Measurements from ENCODE around the gene OTX2.

The OTX2 gene

GRCh38 chr14:56812364-56813141 is 2.3 kb upstream of the OTX2 start:
- ChIA-PET CTCF (interaction anchor here (1.1 kb wide), 1 partner anchor 10 kb away, joined by 3 read pairs; no protein-coding TSS in a partner anchor), POLR2A (no interaction called here)
- no peaks in the 10 kb centered on the region; the same call in none of the 2 replicates for H3K4me1 ChIP-seq (ENCODE audit: control insufficient read depth, insufficient read depth, low read length)
- no peak overlapping the region for H3K27ac ChIP-seq (ENCODE audit: extremely low read depth, low read depth, low read length)
- TF ChIP-seq ZNF473 (tag by site-specific recombination; IDR thresholded peaks at IDR 0.05) (no peak), ZNF48 (tag by site-specific recombination; IDR thresholded peaks at IDR 0.05) (no peak), ZNF830 (tag by site-specific recombination; IDR thresholded peaks at IDR 0.05; ENCODE audit: low read depth) (no peak), ZNF26 (tag by site-specific recombination; IDR thresholded peaks at IDR 0.05) (no peak), ZNF10 (tag by site-specific recombination; IDR thresholded peaks at IDR 0.05) (no peak), INSM2 (tag by site-specific recombination; IDR thresholded peaks at IDR 0.05) (no peak), ZNF24 (tag by site-specific recombination; IDR thresholded peaks at IDR 0.05) (no peak)
- TF ChIP-seq, protein P1, sequence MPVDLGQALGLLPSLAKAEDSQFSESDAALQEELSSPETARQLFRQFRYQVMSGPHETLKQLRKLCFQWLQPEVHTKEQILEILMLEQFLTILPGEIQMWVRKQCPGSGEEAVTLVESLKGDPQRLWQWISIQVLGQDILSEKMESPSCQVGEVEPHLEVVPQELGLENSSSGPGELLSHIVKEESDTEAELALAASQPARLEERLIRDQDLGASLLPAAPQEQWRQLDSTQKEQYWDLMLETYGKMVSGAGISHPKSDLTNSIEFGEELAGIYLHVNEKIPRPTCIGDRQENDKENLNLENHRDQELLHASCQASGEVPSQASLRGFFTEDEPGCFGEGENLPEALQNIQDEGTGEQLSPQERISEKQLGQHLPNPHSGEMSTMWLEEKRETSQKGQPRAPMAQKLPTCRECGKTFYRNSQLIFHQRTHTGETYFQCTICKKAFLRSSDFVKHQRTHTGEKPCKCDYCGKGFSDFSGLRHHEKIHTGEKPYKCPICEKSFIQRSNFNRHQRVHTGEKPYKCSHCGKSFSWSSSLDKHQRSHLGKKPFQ (tag by site-specific recombination; IDR thresholded peaks at IDR 0.05), result no peak
- TF ChIP-seq, protein P2, sequence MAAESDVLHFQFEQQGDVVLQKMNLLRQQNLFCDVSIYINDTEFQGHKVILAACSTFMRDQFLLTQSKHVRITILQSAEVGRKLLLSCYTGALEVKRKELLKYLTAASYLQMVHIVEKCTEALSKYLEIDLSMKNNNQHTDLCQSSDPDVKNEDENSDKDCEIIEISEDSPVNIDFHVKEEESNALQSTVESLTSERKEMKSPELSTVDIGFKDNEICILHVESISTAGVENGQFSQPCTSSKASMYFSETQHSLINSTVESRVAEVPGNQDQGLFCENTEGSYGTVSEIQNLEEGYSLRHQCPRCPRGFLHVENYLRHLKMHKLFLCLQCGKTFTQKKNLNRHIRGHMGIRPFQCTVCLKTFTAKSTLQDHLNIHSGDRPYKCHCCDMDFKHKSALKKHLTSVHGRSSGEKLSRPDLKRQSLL (tag by site-specific recombination; IDR thresholded peaks at IDR 0.05), result no peak
- no peaks in the 10 kb centered on the region for H3K36me3 ChIP-seq (ENCODE audit: control insufficient read depth in 2 of 2, insufficient read depth in 1 of 2, low read length in 2 of 2)
- no peak overlapping the region for H3K4me3 ChIP-seq (ENCODE audit: low read depth, low read length)
- no peaks in the 10 kb centered on the region for H3K9me3 ChIP-seq (ENCODE audit: control insufficient read depth, insufficient read depth, low read depth, low read length)

- H3K27ac ChIP-seq (ENCODE audit: extremely low read depth, low read depth, low read length), result no peak overlapping the region
- H3K4me3 ChIP-seq (ENCODE audit: low read depth, low read length), result no peak overlapping the region
- POLR2A ChIA-PET, result no interaction called here
- H3K4me1 ChIP-seq (ENCODE audit: control insufficient read depth, insufficient read depth, low read length), result no peaks in the 10 kb centered on the region; the same call in none of the 2 replicates
- H3K9me3 ChIP-seq (ENCODE audit: control insufficient read depth, insufficient read depth, low read depth, low read length), result no peaks in the 10 kb centered on the region
- no peaks in the 10 kb centered on the region for H3K36me3 ChIP-seq (ENCODE audit: control insufficient read depth in 2 of 2, insufficient read depth in 1 of 2, low read length in 2 of 2)
- CTCF ChIA-PET, result interaction anchor here (1.1 kb wide), 1 partner anchor 9 kb away, joined by 3 read pairs; no protein-coding TSS in a partner anchor
- TF ChIP-seq, protein P3, sequence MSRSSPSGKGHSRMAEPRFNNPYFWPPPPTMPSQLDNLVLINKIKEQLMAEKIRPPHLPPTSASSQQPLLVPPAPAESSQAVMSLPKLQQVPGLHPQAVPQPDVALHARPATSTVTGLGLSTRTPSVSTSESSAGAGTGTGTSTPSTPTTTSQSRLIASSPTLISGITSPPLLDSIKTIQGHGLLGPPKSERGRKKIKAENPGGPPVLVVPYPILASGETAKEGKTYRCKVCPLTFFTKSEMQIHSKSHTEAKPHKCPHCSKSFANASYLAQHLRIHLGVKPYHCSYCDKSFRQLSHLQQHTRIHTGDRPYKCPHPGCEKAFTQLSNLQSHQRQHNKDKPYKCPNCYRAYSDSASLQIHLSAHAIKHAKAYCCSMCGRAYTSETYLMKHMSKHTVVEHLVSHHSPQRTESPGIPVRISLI (tag by site-specific recombination; IDR thresholded peaks at IDR 0.05), result no peak
- TF ChIP-seq ZNF571 (tag by site-specific recombination; IDR thresholded peaks at IDR 0.05), result no peak
Measured at GRCh38 chr14:56811593-56812363, 1.5 kb upstream of the OTX2 start.

Measured in HEK293 (cell line).